Peyer's patch (tissue), 4 donors: ENCODE results near the gene SKIL. TPM values are rescaled to one million over a fixed set of nuclear protein-coding genes. Genes with fewer than 3 reads are reported as not detected.

Experiments used
- DNase-seq, 3 donors: peaks; one replicate each; pipeline ENCODE4 v3.0.0-alpha.2; 2017 to 2019
- H3K27ac ChIP-seq, 4 donors: fragments of 200-600 bp; sonication (generic); one replicate each; pipeline ENCODE4 v1.5.1; 2016 to 2019
- H3K27me3 ChIP-seq, 2 donors: fragments of 200-600 bp; sonication (generic); one replicate each; pipeline ENCODE4 v1.5.1; 2019
- H3K36me3 ChIP-seq, 3 donors: fragments of 200-600 bp; sonication (generic); one replicate each; pipeline ENCODE4 v1.5.1; 2016 to 2019
- H3K4me1 ChIP-seq, 4 donors: fragments of 200-600 bp; sonication (generic); one replicate each; pipeline ENCODE4 v1.5.1; 2016 to 2019
- H3K4me3 ChIP-seq, 4 donors: fragments of 200-600 bp; sonication (generic); 1 replicate in 3 of 4; 2 replicates in 1 of 4; pipeline ENCODE4 v1.5.1; 2016 to 2019; ENCODE audit warnings: mild to moderate bottlenecking in 1 of 4
- H3K9me3 ChIP-seq, 4 donors: fragments of 200-600 bp; sonication (generic); one replicate each; pipeline ENCODE4 v1.5.1; 2016 to 2019; ENCODE audit warnings: mild to moderate bottlenecking in 1 of 4
- POLR2A ChIP-seq, 2 donors: fragments of 450-650 bp; IDR thresholded peaks; one replicate each; pipeline ENCODE4 v1.5.1; 2017; ENCODE audit warnings: antibody characterized with exemption in 2 of 2, mild to moderate bottlenecking in 2 of 2, moderate library complexity in 2 of 2
- total RNA-seq, 4 donors: library from RNA; depleted of rRNA; stranded (reverse); fragments of >200 nt; gene quantifications; one replicate each; pipeline ENCODE4 v1.1.0, GENCODE V29; 2016
- TF ChIP-seq, protein P1 (sequence below), 6 experiments: fragments of 450-650 bp in 4 of 6; fragments of 200-600 bp in 2 of 6; sonication (generic) in 1 of 6; IDR thresholded peaks; one replicate each; pipeline ENCODE4 v1.5.1; 2017 to 2019; ENCODE audit warnings: antibody characterized with exemption in 6 of 6, mild to moderate bottlenecking in 3 of 6, moderate library complexity in 1 of 6

The SKIL gene
- total RNA-seq, 4 donors from 2014 or later, result 22.5 to 78.4 (median 43.5) TPM

DNA sequence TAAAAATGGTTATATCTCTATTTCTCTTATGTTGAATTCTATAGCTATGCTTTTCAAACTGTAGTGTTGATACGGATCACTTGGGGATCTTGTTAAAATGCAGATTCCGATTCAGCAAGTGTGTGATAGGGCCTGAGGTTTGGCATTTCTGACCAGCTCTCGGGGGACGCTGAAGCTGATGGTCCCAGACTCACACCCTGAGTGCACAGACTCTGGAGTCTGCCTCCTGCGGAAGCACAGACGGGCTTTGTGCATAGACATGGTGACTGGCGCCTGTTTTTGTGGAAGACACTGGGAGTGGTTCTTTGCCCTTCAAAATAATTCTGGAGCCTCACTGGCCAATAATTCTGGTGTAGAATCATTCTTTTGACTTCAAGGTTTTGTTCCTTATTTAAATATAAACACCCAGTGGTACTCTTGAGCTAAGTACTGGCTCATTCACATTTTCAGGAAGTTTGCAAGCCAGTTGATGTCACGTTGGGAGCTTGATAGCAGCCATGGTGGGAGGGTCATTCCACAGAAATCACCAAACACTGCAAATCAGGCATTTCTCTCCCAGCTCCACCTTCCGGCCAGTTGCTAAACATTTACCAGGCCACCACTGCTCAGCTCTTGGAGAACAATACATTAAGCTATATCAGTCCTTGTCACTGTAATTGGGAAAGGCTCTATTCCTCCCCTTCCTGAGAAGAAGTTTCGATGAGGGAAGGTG lies 80.3 kb downstream of the SKIL start:
- DNase-seq, result no peak
- no peaks in the 10 kb centered on the region for H3K27me3 ChIP-seq
- H3K4me3 ChIP-seq, result no peak overlapping the region
- H3K36me3 ChIP-seq, result no peaks in the 10 kb centered on the region
- H3K9me3 ChIP-seq, result no peaks in the 10 kb centered on the region
- no peaks in the 10 kb centered on the region for H3K4me1 ChIP-seq
- TF ChIP-seq, protein P1, sequence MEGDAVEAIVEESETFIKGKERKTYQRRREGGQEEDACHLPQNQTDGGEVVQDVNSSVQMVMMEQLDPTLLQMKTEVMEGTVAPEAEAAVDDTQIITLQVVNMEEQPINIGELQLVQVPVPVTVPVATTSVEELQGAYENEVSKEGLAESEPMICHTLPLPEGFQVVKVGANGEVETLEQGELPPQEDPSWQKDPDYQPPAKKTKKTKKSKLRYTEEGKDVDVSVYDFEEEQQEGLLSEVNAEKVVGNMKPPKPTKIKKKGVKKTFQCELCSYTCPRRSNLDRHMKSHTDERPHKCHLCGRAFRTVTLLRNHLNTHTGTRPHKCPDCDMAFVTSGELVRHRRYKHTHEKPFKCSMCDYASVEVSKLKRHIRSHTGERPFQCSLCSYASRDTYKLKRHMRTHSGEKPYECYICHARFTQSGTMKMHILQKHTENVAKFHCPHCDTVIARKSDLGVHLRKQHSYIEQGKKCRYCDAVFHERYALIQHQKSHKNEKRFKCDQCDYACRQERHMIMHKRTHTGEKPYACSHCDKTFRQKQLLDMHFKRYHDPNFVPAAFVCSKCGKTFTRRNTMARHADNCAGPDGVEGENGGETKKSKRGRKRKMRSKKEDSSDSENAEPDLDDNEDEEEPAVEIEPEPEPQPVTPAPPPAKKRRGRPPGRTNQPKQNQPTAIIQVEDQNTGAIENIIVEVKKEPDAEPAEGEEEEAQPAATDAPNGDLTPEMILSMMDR (IDR thresholded peaks at IDR 0.05), result no peak
- TF ChIP-seq POLR2A (IDR thresholded peaks at IDR 0.05), result no peak
- H3K27ac ChIP-seq, result no peak overlapping the region

DNA sequence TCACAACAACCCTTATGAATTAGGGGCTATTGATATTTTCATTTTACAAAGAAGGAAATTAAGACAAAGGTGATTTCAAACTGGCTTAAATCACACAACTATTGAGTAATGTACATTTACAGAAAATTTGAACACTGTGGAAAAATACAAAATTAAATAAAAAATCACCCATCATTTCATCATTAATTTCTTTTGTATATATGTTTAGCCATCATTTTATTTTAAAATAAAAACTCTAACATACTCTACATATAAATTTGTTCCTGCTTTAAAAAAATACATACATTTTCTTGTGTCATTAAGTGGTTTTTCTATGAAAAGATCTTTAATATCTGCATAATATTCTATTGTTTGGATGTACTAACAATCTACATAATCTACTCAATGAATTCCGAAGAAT lies 81.3 kb downstream of the SKIL start:
- no peak for TF ChIP-seq POLR2A (IDR thresholded peaks at IDR 0.05)
- TF ChIP-seq, protein P1 (IDR thresholded peaks at IDR 0.05), result no peak
- H3K36me3 ChIP-seq, result no peaks in the 10 kb centered on the region
- H3K27ac ChIP-seq, result no peak overlapping the region
- no peaks in the 10 kb centered on the region for H3K9me3 ChIP-seq
- no peak for DNase-seq
- no peaks in the 10 kb centered on the region for H3K27me3 ChIP-seq
- no peak overlapping the region for H3K4me3 ChIP-seq
- H3K4me1 ChIP-seq, result no peaks in the 10 kb centered on the region

DNA sequence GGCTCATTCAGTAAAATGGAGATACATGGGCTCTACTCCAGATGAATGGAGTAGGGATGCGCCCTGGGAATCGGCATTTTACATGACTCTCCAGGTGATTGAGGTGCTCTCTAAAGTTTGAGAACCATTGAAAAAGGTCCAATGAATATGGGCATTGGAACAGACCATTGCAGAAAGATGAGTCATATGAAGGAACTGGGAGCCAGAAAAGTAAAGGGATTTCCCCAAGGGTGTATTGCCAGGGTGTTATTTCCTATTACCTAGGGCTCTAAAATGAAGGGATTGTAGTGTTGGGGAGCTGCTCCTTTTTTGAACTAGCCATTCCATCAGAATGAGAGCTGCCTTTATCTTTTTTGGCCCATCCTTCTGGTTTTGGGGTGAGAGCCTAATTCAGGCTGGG lies 82.8 kb downstream of the SKIL start:
- Histone ChIP-seq H3K9me3 (no peaks in the 10 kb centered on the region), H3K36me3 (no peaks in the 10 kb centered on the region), H3K4me3 (no peak overlapping the region), H3K4me1 (no peaks in the 10 kb centered on the region), H3K27me3 (no peaks in the 10 kb centered on the region), H3K27ac (no peak overlapping the region)
- no peak for DNase-seq
- no peak for TF ChIP-seq POLR2A (IDR thresholded peaks at IDR 0.05)
- TF ChIP-seq, protein P1 (IDR thresholded peaks at IDR 0.05), result no peak

DNA sequence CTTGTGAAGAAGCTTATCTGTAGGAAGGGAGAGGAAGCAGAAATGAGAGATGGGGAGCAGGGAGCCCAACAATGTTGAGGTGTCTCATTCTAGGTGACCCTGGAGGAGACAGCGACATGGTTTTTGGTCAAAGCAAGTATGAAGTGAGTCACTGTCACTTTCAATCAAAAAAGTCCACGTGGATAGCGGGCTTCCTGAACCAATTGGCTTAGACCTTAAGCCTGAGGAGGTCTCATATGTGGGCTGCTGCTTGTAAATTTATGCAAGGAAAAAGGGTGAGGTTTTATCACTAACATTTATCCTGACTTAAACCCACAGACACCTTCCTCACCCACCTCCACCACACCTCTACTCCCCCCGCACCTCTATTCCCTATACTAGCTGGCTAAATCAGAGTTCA lies 83.9 kb downstream of the SKIL start:
- Histone ChIP-seq H3K4me1 (no peaks in the 10 kb centered on the region), H3K27ac (no peak overlapping the region), H3K36me3 (no peaks in the 10 kb centered on the region), H3K27me3 (no peaks in the 10 kb centered on the region), H3K9me3 (no peaks in the 10 kb centered on the region), H3K4me3 (no peak overlapping the region)
- no peak for DNase-seq
- no peak for TF ChIP-seq POLR2A (IDR thresholded peaks at IDR 0.05)
- TF ChIP-seq, protein P1 (IDR thresholded peaks at IDR 0.05), result no peak

DNA sequence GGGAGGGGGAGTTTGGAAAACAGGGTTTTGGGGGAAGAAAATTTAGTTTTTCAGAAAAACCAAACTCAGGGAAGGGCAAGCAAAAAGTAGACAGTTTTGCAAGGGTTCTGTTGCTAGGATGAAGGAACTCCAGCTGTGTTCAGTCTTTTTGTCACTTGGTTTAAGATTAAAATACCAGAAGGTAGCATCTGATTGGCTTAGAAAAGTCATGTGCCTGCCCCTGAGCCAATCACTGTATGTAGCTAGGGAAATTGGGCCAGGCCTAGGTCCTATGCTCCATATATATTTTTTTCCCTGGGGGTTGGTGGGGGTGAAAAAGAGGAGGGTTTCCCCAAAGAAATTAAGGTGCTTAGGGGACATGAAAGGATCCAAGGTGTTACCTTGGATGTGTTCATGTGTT lies 85.4 kb downstream of the SKIL start:
- no peak for DNase-seq
- Histone ChIP-seq H3K4me3 (no peak overlapping the region), H3K4me1 (no peaks in the 10 kb centered on the region), H3K27me3 (no peaks in the 10 kb centered on the region), H3K9me3 (no peaks in the 10 kb centered on the region), H3K27ac (no peak overlapping the region), H3K36me3 (no peaks in the 10 kb centered on the region)
- TF ChIP-seq, protein P1 (IDR thresholded peaks at IDR 0.05), result no peak
- no peak for TF ChIP-seq POLR2A (IDR thresholded peaks at IDR 0.05)

DNA sequence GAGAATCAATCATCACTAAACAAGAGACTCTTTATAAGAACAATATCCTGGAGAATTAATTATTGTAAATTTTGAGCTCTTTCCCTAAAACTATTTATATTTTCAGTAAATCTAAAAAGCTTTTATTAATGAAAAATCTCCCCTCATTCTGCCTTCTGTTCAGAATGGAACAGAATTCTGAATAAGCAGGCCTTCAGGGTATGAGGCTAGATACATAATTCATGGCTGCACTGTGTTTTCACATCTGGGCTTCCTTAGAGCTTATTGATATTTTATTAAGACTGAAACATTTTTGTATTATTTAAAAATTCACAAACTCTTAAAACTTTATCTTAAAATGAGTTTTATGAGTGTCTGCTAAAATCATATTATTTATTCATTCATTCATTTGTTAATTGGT lies 85.9 kb downstream of the SKIL start:
- Histone ChIP-seq H3K9me3 (no peaks in the 10 kb centered on the region), H3K4me1 (no peaks in the 10 kb centered on the region), H3K27ac (no peak overlapping the region), H3K4me3 (no peak overlapping the region), H3K27me3 (no peaks in the 10 kb centered on the region), H3K36me3 (no peaks in the 10 kb centered on the region)
- no peak for DNase-seq
- no peak for TF ChIP-seq POLR2A (IDR thresholded peaks at IDR 0.05)
- TF ChIP-seq, protein P1 (IDR thresholded peaks at IDR 0.05), result no peak
